Activated naive CD4-positive, alpha-beta T cell treated with anti-CD3 and anti-CD28 coated beads for 36 hours (primary cell): ENCODE data around the gene CTTN. TPM values are rescaled to one million over a fixed set of nuclear protein-coding genes. Genes with fewer than 3 reads are reported as not detected.
"Not testable (repeated sequence)": the region's sequence is repeated elsewhere in the genome, so short reads cannot be mapped to it uniquely, and the experiment has no call there.

ENCODE experiments used
- CTCF ChIA-PET: fragments of 350-600 bp; sonication (Branson Sonifier 250); formaldehyde crosslinking; loops from one replicate; lab custom pipeline; 2021; ENCODE audit warnings: antibody characterized with exemption; lab: Charles Lee
- DNase-seq: peaks from one replicate; pipeline ENCODE4 v3.0.0-alpha.2; 2020
- H3K27ac Mint-ChIP-seq: one replicate; pipeline ENCODE4 v1.8.0; 2021; ENCODE audit warnings: mild to moderate bottlenecking, mixed read lengths
- H3K27me3 Mint-ChIP-seq: one replicate; pipeline ENCODE4 v1.8.0; 2021; ENCODE audit warnings: low read depth, mixed read lengths
- H3K36me3 Mint-ChIP-seq: one replicate; pipeline ENCODE4 v1.8.0; 2021; ENCODE audit warnings: low read depth, mixed read lengths
- H3K4me1 Mint-ChIP-seq: one replicate; pipeline ENCODE4 v1.8.0; 2021; ENCODE audit warnings: low read depth, mixed read lengths
- H3K4me3 Mint-ChIP-seq: one replicate; pipeline ENCODE4 v1.8.0; 2021; ENCODE audit warnings: mild to moderate bottlenecking, moderate library complexity, mixed read lengths
- H3K9me3 Mint-ChIP-seq: one replicate; pipeline ENCODE4 v1.8.0; 2021; ENCODE audit warnings: mixed read lengths
- intact Hi-C: fragments of 100-400 bp; cut with micrococcal nuclease; formaldehyde crosslinking; loops from one replicate; pipeline ENCODE4 v1.15.1; 2023
- total RNA-seq, 2 experiments: library from RNA; stranded (reverse); gene quantifications; one replicate each; pipeline ENCODE4 v1.2.3, GENCODE V29; 2021

Gene CTTN
- total RNA-seq, 2 experiments from 2014 or later = 44.8 to 52.7 TPM

DNA sequence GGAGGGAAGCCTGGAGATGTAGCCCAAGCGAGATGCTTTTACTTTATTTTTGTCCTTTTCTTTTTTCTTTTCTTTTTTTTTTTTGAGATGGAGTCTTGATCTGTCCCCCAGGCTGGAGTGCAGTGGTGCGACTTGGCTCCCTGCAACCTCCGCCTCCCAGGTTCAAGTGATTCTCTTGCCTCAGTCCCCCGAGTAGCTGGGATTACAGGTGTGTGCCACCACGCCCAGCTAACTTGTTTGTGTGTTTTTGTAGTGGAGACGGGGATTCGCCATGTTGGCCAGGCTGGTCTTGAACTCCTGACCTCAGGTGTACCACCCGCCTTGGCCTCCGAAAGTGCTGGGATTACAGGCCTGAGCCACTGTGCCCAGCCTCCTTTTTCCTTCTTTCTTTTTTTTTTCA, 56.5 kb downstream of the CTTN start:
- H3K36me3 Mint-ChIP-seq, H3K27me3 Mint-ChIP-seq, CTCF ChIA-PET, DNase-seq, intact Hi-C loops, H3K27ac Mint-ChIP-seq, H3K4me3 Mint-ChIP-seq, H3K4me1 Mint-ChIP-seq: not testable (repeated sequence)
- peaks cover 11% of the 10 kb centered on the region for H3K9me3 Mint-ChIP-seq

DNA sequence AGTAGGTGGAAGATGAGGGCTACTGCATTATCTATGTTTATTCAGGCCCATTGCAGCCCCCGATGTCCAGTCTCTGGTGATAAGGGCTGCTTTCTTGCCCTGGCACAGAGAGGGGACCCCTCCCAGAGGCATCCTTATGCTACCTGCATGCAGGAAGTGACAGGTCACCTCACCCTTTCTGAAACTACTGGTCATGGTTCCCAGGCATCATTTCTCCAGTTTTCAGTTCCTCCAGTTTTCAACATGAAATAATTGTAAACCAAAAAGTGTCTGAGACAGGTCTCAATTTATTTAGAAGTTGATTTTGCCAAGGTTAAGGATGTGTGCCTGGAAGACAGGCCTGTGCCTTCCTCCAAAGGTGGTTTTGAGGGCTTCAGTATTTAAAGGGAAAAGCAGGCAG, 57.0 kb downstream of the CTTN start:
- peaks cover 4% of the 10 kb centered on the region for H3K27me3 Mint-ChIP-seq
- no peak overlapping the region for H3K27ac Mint-ChIP-seq
- CTCF ChIA-PET = no interaction called here
- H3K36me3 Mint-ChIP-seq = no peaks in the 10 kb centered on the region
- intact Hi-C loops = no loop called here
- H3K9me3 Mint-ChIP-seq = peaks cover 6% of the 10 kb centered on the region
- H3K4me3 Mint-ChIP-seq = no peak overlapping the region
- H3K4me1 Mint-ChIP-seq = no peaks in the 10 kb centered on the region
- DNase-seq = no peak

DNA sequence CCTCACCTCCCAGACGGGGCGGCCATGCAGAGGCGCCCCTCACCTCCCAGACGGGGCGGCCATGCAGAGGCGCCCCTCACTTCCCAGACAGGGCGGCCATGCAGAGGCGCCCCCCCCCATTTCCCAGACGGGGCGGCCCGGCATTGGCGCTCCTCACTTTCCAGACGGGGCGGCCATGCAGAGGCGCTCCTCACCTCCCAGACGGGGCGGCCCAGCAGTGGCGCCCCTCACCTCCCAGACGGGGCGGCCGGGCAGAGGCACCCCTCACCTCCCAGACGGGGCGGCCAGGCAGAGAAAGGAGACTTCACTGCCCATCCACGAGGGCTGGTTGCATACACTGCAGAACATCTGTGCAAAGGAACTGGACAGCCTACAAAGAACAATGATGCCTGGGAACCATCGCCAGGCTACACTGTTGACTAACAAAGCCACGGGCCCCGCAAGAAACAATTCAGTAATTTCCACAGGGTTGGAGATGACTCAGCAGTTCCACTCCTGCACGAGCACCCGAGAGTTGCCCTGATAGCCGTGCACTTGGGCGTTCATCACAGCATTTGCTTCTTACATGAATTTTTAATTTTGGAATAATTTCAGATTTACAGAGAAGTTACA, 58.7 kb downstream of the CTTN start:
- DNase-seq = no peak
- intact Hi-C loops = no loop called here

DNA sequence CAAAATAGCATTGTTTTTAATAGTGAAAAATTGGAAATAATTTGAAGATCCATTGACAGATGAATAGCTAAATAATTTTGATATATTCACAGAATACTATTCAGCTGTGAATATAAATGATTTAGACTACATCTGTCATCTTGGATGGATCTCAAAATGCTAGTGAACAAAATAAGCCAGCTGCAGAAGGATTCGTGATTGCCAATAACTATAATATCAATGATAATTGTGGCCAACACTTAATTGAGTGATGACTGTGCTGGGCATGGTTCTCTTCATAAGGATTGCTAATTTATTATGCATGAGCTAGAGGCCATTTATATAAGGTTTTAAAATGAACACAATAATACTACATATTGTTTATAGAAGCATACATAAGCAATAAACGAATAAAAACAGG, 60.4 kb downstream of the CTTN start:
- DNase-seq = no peak
- H3K4me3 Mint-ChIP-seq = no peak overlapping the region
- CTCF ChIA-PET = interaction anchor here (1.2 kb wide), 1 partner anchor 9 kb away, joined by 3 read pairs; no protein-coding TSS in a partner anchor
- no peaks in the 10 kb centered on the region for H3K9me3 Mint-ChIP-seq
- H3K36me3 Mint-ChIP-seq = no peaks in the 10 kb centered on the region
- intact Hi-C loops = no loop called here
- no peak overlapping the region for H3K27ac Mint-ChIP-seq
- peaks cover 16% of the 10 kb centered on the region for H3K27me3 Mint-ChIP-seq
- H3K4me1 Mint-ChIP-seq = no peaks in the 10 kb centered on the region

More for the DNA sequence above, 58.7 kb downstream of the CTTN start:
- CTCF ChIA-PET = no interaction called here
- Mint-ChIP-seq H3K4me3 (no peak overlapping the region), H3K36me3 (no peaks in the 10 kb centered on the region), H3K9me3 (no peaks in the 10 kb centered on the region), H3K27ac (no peak overlapping the region), H3K4me1 (no peaks in the 10 kb centered on the region), H3K27me3 (peaks cover 14% of the 10 kb centered on the region)

DNA sequence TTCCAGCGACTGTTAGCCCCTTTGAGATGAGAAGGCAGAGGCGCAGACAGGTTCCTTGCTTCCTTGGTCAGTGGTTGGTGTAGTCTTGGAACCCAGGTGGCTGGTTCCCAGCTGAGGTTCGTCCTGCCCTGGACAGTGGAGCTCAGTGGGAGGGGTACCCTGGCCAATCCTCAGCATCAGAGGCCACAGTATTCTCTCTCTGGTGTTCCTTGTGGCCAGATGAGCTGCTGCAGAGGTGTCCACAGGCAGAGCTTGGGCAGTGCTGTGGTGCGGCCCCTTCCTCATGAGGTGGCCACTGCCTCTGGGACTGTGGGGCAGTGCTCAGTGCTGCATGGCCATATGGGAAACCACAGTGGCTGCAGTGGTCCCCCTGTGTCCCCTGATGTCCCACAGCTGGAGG, 61.8 kb downstream of the CTTN start:
- Mint-ChIP-seq H3K4me1 (no peaks in the 10 kb centered on the region), H3K36me3 (no peaks in the 10 kb centered on the region), H3K27me3 (peaks cover 16% of the 10 kb centered on the region), H3K27ac (no peak overlapping the region), H3K9me3 (no peaks in the 10 kb centered on the region), H3K4me3 (no peak overlapping the region)
- intact Hi-C loops = no loop called here
- CTCF ChIA-PET = no interaction called here
- DNase-seq = no peak

DNA sequence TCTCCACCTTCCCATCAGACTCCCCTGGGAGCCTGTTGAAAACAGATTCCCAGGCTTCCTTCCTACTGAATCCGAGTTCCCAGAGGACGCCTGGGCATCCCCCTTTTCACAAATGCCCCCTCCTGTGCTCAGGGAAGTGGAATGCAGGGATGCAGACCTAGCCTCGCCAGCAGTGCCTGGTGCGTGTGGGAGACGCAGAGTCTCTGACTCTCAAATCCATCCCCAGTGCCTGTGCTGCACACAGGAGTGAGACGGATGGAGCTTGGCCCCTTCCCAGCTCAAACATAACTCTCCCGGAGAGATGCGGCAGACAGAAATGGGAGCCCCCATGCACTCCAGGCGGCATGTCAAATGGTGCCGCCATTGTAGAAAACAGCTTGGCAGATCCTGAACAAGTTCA, 62.6 kb downstream of the CTTN start:
- no peaks in the 10 kb centered on the region for H3K9me3 Mint-ChIP-seq
- peaks cover 2% of the 10 kb centered on the region for H3K4me1 Mint-ChIP-seq
- H3K4me3 Mint-ChIP-seq = no peak overlapping the region
- no peak for DNase-seq
- CTCF ChIA-PET = no interaction called here
- peaks cover 20% of the 10 kb centered on the region for H3K27me3 Mint-ChIP-seq
- intact Hi-C loops = no loop called here
- H3K27ac Mint-ChIP-seq = no peak overlapping the region
- H3K36me3 Mint-ChIP-seq = no peaks in the 10 kb centered on the region

DNA sequence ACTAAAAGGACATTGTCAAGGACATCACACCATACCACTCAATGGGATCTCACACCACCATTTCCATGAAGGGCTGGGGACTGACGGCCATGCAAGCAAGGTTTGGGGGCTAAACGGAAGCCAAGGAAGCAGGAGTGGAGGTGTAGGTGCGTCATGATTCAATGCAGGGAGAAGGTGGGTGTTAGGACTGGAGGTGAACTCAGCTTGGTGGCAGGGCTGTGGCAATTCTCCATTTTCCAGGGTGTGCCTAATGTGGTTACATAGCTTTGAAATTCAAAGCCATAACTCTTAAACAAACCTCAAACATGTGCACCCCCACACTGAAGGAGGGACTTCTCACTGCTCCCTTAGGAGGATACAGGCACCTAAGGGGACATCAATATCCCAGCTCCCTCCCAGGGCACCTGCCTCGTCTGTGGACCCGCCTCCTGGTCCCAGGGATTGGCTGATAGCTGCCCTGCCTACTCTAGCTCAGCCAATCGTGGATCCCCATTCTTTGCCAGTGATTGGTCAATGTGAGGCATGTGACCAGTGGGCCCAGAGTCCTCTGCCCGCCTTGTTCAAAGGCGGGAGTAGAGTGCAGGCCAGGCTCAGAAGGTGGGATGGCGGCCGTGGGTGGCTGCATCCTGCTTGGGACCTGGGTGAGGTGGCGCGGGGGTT, 64.6 kb downstream of the CTTN start:
- H3K36me3 Mint-ChIP-seq = no peaks in the 10 kb centered on the region
- no peaks in the 10 kb centered on the region for H3K9me3 Mint-ChIP-seq
- no peak overlapping the region for H3K4me3 Mint-ChIP-seq
- intact Hi-C loops = no loop called here
- no peak overlapping the region for H3K27ac Mint-ChIP-seq
- H3K27me3 Mint-ChIP-seq = peaks cover 20% of the 10 kb centered on the region
- CTCF ChIA-PET = no interaction called here
- peaks cover 2% of the 10 kb centered on the region for H3K4me1 Mint-ChIP-seq
- DNase-seq = no peak

DNA sequence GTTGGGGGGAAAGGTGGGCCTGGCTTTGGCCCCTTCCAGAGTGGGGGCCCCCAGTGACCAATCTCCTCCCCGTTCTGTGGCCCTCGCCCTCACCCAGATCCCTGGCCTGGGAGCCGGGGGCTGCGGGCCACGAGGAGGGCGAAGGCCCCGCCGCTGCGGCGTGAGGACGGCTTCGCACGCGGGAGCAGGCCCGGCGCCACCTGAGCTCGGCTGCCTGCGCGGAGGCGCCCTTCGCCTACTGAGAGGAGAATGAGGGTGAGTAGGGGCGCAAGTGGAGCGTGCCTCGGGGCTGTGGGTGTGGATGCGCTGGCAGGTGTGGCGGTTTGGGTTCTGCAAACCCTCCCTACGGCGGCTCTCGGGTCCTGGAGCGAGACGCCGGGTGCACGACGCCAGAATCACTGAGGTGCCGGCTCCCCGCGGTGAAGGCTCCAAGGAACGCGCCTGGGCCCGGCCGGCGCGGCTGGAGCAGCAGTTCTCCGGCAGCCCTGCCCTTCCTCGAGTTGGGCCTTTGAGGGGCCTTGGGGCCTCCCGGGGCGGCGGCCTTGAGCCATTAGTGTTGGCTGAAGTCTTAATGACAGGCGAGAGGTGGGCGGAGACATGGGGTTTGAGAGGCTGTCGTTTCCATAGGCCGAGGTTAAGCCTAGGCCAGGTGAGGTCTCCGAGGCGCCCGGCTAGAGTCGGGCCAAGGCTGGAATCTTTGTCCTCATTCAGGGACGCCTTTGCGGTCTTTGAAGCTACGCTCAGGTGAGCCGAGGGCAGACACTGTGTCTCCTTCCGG, 65.3 kb downstream of the CTTN start:
- H3K4me1 Mint-ChIP-seq = peaks cover 2% of the 10 kb centered on the region
- H3K27ac Mint-ChIP-seq = no peak overlapping the region
- CTCF ChIA-PET = no interaction called here

DNA sequence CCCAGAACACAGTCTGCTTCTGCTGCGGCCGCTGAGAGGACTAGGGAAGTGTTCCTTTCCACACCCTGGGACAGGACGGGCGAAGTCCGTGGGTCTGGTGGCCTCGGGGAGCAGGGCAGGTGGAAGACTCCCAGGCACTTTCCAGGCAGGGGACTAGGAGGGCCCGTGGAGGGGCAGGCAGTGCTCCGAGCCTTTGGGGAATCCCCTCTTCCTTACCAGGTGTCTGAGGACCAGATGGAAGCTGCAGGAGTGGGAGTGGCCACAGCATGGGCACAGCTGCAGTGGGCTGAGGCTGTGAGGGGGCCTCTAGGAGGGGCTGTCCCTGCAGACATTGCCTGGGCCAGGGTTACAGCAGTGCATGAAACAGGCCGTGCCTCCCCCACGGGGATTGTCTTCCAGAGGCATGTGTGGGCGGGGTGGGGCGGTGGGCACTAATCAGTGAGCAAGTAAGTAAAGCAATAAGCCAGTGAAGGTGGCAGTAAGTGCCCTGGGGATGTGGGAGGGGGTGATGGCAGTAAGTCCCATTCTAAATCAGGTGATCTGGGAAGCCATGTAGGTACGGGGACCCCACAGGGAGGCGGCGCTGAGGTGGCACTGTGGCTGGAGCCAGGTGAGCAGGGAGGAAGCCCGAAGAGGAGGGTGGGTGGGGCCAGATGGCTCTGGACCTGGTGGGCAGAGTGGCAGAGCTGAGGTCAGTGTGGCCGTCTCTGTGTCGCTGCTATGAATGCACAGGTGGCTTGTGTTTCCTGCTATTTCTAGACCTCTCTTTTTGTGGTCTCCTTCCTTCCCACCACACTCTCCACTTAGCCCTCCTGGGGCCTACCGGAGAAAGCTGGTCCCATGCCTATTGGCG, 66.4 kb downstream of the CTTN start:
- peaks cover 2% of the 10 kb centered on the region for H3K4me1 Mint-ChIP-seq
- intact Hi-C loops = loop anchor here (5.0 kb wide), 1 partner anchor 618 kb away; no protein-coding TSS in a partner anchor
- no peak overlapping the region for H3K4me3 Mint-ChIP-seq
- H3K27me3 Mint-ChIP-seq = peaks cover 16% of the 10 kb centered on the region
- no peaks in the 10 kb centered on the region for H3K9me3 Mint-ChIP-seq
- DNase-seq = no peak
- H3K27ac Mint-ChIP-seq = no peak overlapping the region
- CTCF ChIA-PET = interaction anchor here (1.0 kb wide), 1 partner anchor 17 kb away, joined by 3 read pairs; no protein-coding TSS in a partner anchor
- H3K36me3 Mint-ChIP-seq = no peaks in the 10 kb centered on the region

More for the DNA sequence above, 65.3 kb downstream of the CTTN start:
- DNase-seq = no peak
- H3K27me3 Mint-ChIP-seq = peaks cover 20% of the 10 kb centered on the region
- intact Hi-C loops = no loop called here
- no peaks in the 10 kb centered on the region for H3K9me3 Mint-ChIP-seq
- H3K4me3 Mint-ChIP-seq = no peak overlapping the region
- no peaks in the 10 kb centered on the region for H3K36me3 Mint-ChIP-seq

DNA sequence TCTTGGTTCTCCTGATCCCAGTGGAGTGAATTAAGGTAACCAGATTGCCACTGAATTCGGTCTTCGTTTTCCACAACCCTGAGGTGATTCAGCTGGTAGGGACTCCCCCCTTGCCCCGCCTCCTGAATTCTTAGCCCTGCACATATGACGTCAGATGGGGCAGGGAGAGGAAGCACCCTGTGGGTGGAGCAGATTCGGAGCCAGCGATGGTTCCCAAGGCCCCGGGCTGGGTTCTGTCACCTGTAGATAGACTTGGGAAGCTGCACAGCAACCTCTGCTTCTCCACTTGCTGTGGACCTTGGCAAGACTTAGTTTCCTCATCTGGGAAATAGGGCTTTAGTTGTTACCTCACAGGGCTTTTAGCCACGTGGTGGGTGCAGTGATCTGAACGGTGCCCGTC, 67.8 kb downstream of the CTTN start:
- intact Hi-C loops = loop anchor here (5.0 kb wide), 1 partner anchor 616 kb away; no protein-coding TSS in a partner anchor
- CTCF ChIA-PET = no interaction called here
- no peaks in the 10 kb centered on the region for H3K36me3 Mint-ChIP-seq
- H3K4me1 Mint-ChIP-seq = peaks cover 2% of the 10 kb centered on the region
- peaks cover 14% of the 10 kb centered on the region for H3K27me3 Mint-ChIP-seq
- no peaks in the 10 kb centered on the region for H3K9me3 Mint-ChIP-seq
- no peak overlapping the region for H3K4me3 Mint-ChIP-seq
- no peak overlapping the region for H3K27ac Mint-ChIP-seq
- peak; percentile 16 for DNase-seq

DNA sequence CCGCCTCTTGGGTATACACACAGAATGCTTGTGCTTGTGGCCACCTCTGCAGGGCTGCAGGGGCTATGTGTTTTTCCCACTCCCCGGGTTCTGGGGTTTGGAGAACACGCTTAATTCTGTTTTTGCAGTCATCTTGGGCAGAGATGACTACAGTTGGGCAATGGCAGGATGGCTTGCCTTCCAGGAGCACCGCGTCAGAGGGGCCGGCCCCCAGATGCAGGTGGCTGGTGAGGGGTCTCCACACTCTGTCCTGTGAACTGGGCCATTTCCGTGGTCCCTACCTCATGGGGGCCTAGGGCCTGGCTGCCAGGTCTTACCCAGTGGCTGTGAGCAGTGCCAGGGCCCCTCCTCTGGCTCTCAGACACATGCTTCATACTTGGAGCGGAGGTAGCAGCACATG, 68.3 kb downstream of the CTTN start:
- Mint-ChIP-seq H3K27me3 (peaks cover 9% of the 10 kb centered on the region), H3K9me3 (no peaks in the 10 kb centered on the region), H3K36me3 (no peaks in the 10 kb centered on the region), H3K4me1 (peaks cover 2% of the 10 kb centered on the region), H3K27ac (no peak overlapping the region), H3K4me3 (no peak overlapping the region)
- no peak for DNase-seq
- intact Hi-C loops = loop anchor here (5.0 kb wide), 1 partner anchor 616 kb away; no protein-coding TSS in a partner anchor
- CTCF ChIA-PET = interaction anchor here (1.9 kb wide), 1 partner anchor 289 kb away, joined by 11 read pairs; no protein-coding TSS in a partner anchor
